ENCODE measurements around the gene CBFA2T2. TPM values are rescaled to one million over a fixed set of nuclear protein-coding genes. Genes with fewer than 3 reads are reported as not detected.
"Not testable (repeated sequence)": the region's sequence is repeated elsewhere in the genome, so short reads cannot be mapped to it uniquely, and the experiment has no call there.

The CBFA2T2 gene
- total RNA-seq, 1 donor from 2014 or later, result 14.1 TPM

DNA sequence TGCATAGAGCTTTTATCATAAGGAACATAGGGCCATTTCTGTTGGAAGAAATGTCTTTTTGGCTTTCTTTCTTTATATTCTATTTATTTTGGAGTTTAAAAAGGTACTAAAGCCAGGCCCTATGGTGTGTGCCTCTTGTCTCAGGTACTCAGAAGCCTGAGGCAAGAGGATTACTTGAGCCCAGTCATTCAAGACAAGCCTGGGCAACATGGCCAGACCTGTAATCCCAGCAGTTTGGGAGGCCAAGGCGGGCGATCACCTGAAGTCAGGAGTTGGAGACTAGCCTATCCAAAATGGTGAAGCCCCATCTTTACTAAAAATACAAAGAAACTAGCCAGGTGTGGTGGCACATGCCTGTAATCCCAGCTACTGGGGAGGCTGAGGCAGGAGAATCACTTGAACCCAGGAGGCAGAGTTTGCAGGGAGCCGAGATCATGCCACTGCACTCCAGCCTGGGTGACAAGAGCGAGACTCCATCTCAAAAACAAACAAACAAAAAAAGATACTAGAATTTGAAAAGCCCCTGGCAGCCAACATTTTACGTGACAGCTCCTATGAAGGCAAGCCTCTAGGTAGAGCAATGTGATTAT, 80.0 kb downstream of the CBFA2T2 start:
- intact Hi-C loops (cut with micrococcal nuclease), result no loop called here

DNA sequence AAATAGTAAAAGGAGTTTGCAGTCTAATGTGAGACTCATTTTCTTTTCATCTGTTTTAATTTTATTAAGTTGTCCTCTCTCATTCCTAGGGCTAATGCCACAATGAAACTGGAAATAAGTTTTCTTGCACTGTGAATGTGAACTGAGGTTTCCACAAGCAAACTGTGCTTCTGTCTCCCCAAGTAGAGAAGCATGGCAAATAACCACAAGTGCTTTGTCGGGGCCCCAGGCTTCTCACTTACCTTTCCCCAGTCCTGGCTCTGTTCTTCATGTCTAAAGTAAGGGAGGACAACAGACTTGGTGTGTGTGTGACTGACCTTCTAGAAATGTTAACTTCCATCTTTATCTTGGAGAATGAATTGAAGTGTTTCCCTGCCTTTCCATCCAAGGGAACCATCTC, 80.8 kb downstream of the CBFA2T2 start:
- intact Hi-C loops (cut with micrococcal nuclease), result no loop called here

DNA sequence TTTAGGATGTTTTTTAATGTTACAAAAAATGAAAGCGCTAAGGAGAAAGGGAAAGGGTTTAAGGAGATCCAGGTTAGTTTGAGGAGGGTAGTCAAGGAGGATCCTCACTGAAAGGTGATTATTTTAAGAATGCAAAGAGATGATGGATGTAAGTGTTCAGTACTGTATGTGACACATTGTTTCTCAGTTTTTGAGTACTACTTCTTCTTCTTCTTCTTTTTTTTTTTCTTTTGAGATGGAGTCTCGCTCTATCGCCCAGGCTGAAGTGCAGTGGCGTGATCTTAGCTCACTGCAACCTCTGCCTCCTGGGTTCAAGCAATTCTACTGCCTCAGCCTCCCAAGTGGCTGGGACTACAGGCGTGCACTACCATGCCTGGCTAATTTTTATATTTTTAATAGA, 83.4 kb downstream of the CBFA2T2 start:
- intact Hi-C loops (cut with micrococcal nuclease), result not testable (repeated sequence)

DNA sequence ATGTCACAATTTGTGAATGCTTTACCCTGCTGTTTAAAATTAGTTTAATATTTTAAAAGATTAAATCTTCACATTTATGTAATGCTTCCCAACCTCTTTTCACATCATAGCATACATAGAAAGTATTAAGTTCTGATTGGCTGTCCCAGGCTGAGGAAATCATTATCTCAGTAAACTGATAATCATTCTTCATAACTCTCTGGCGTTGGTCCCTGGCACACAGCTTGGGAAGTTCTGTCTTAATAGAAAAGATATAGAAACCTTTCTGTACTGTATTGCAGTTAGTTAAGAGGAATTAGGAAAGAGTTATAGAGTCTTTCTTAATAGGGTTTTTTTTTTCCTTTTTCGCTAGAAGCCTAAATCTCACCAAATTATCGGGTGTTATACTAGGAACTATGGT, 85.4 kb downstream of the CBFA2T2 start:
- intact Hi-C loops (cut with micrococcal nuclease), result no loop called here

DNA sequence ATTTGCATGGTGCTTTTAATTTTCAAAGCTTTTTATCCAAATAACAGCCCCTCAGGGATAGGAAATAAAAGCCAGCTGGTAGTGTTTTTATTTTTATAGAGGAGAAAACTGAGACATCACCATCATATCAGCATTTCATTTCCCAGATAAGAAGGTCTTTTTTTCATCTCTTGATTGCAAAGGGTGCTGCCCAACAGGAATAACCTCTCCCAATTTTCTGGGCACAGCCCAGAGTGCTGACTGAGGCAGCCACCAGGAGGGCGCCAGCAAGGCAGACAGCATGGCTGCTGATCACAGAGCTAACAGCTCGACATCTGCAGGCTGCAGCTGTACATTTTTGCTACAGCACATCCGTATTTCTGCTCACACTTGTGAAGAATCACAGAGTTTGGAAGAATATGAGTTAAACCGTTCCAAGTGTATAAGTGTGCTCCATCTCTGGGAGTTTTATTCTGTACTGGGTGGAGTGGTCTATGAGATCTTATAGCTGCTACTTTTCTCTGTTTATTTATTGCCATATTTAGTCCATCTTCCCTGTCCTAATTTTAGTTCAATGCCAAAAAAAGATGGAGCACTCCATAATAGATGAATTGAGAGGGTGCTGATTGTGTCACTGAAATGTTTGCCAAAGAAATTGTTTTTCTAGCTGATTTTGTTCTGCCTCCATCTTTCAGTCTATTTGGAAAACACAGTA, 86.7 kb downstream of the CBFA2T2 start:
- intact Hi-C loops (cut with micrococcal nuclease), result no loop called here

DNA sequence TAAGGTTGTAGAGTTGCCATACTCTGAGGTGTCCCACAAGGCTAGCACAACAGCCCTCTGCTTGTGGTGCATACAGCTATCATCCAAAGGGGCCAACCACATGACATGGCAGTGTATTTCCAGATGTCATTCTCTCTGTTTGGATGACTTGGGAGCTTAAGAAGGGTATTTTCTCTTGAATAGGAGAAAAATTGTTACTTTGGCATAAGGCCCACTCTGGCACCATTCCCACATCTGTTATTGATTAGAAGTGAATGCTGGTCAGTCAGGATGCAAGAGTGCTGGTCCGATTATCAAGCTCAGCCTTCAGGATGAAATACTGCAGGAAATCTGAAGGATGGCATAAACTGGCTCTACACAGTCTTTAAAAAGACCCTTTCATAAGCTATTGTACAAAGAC, 88.6 kb downstream of the CBFA2T2 start:
- intact Hi-C loops (cut with micrococcal nuclease), result no loop called here

DNA sequence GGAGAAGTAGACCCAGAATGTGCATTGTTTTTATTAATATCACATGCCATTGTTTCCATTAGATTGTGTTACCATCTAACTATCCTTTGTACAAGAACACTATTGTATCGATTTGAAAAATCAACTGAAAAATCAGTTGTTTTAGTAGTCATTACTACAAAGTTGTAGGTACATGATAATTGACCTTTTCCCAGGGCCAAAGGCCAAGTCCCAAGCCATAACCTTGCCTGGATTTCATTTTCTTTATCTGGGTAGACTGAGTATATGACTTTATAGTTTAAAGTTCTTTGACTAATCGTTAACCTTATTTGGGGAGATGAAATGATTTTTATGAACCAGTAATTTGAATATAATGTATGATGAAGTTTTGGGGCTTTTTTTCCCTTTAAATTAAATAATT, 93.2 kb downstream of the CBFA2T2 start:
- intact Hi-C loops (cut with micrococcal nuclease), result no loop called here

DNA sequence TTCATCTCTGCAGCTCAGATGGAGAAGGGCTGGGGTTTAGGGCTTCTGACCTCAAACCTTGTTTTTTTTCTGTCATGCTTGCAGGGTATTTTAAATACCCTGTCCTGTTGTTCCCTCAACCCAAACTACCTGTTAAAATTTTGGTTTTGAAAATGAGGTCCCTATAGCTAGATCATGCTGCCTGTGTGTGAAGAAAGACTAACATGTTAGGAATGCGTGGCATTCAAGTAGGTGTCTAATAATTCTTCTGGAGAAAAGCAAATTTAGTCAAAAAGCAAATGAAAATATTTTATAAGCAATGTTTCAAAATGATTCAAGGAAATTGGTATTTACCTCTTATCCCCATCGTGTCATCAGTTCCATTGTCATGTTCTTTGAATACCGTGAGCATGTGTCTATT, 95.1 kb downstream of the CBFA2T2 start:
- intact Hi-C loops (cut with micrococcal nuclease), result no loop called here

DNA sequence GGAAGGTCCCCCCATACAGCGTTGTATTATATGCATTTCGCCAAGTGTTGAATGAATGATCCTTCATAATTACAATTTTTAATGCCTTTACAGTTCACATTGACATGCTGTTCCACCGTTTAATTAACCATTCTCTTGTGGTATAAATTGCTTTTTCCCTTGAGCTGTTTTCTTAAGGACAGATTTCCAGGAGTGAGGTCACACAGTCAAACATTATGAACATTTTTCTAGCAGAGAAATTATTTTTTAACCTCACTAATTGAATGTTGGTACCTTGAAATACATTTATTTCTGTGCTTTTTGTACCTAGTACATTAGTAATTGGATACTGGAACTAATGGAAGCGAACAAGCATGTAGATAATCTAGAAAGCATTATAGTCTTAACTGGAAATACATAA, 95.5 kb downstream of the CBFA2T2 start:
- intact Hi-C loops (cut with micrococcal nuclease), result no loop called here

DNA sequence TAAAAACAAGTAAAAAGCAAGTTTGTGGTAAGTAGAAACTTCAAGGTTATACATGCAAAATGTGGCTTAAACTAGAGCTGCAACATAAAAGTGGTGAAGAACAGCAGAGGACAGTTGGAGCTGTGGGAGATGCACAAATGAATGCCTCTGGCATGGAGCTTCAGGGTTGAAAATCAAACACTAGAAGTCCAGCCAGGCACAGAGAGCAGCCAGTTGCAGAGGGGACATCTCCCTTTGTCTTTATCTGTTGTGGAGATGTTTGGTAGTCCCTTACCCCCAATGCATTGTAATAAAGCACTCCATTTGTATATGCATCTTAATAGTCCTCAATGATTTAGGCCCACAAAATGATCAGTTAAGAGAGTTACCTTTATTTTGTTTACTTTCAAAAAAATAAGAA, 99.2 kb downstream of the CBFA2T2 start:
- intact Hi-C loops (cut with micrococcal nuclease), result no loop called here

DNA sequence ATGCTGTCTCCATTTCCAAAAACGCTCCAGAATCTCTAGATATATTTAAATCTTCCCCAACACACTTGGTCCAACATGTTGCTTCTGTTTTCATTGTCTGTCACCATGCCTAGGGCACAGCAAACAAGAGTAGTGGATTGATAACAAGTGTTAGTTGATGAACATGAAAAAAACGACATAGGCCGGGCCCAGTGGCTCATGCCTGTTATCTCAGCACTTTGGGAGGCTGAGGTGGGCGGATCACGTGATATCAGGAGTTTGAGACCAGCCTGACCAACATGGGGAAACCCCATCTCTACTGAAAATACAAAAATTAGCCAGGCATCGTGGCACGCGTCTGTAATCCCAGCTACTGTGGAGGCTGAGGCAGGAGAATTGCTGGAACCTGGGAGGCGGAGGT, 102.0 kb downstream of the CBFA2T2 start:
- intact Hi-C loops (cut with micrococcal nuclease), result not testable (repeated sequence)

DNA sequence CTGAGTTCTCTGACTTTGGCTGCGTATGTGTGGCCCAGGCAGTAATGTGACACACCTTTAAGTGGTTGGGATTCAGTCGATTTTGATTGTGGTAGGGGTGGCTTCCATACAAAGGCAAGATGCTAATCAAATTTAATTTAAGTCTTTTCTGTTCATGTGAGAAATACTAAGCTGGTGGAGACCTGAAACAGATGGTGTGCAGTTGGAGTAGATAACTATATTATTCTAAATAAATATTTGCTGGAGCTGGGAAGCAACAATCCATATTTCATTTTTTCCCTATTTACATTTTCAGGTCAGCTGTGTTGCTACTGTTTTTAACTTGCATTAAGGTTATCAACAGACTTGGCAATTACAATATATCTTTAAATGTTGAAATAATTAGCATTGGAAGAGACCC, 104.8 kb downstream of the CBFA2T2 start:
- intact Hi-C loops (cut with micrococcal nuclease), result no loop called here

DNA sequence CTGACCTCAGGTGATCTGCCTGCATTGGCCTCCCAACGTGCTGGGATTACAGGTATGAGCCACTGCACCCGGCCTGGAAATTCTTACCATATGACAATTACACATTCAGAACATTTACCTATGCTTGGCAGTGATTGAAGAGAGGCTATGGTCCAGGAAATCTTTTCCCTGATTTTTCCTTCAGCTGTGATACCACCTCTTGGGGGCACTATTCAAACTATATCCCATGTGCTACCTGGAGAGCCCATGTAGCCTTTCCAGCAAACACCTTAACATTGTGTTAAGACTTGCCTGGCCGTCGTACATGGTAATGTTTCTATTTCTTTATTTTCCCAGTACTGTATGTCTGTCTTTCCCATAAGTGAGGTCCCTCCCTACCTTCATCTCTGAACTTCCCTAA, 110.5 kb downstream of the CBFA2T2 start:
- intact Hi-C loops (cut with micrococcal nuclease), result no loop called here

DNA sequence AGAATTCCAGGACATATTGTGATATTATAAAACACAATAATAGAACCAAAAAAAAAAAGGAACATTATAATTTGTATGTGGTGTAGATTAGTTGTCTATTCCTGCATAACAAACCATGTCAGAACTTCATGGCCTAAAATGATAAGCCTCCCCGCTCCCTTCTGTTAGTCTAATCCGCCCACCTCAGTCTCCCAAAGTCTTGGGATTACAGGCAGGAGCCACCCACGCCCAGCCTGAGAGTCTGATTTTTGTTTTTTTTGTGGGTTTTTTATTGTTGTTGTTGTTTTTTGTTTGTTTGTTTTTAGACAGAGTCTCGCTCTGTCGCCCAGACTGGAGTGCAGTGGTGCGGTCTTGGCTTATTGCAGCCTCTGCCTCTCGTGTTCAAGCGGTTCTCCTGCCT, 111.1 kb downstream of the CBFA2T2 start:
- intact Hi-C loops (cut with micrococcal nuclease), result no loop called here

DNA sequence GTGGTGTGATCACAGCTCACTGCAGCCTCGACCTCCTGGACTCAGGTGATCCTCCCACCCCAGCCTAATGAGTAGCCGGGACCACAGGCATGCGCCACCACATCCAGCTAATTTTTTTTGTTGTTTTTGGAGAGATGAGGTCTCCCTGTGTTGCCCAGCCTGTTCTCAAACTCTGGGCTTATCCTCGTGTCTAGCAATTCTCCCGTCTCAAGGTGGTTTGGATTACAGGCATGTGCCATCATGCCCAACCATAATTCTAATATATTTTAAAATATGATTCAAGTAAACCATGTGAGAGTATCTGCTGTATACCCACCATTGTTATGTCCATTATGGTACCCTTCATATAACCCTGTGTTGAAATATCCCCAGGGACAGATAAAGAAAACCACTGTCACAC, 112.0 kb downstream of the CBFA2T2 start:
- intact Hi-C loops (cut with micrococcal nuclease), result no loop called here

DNA sequence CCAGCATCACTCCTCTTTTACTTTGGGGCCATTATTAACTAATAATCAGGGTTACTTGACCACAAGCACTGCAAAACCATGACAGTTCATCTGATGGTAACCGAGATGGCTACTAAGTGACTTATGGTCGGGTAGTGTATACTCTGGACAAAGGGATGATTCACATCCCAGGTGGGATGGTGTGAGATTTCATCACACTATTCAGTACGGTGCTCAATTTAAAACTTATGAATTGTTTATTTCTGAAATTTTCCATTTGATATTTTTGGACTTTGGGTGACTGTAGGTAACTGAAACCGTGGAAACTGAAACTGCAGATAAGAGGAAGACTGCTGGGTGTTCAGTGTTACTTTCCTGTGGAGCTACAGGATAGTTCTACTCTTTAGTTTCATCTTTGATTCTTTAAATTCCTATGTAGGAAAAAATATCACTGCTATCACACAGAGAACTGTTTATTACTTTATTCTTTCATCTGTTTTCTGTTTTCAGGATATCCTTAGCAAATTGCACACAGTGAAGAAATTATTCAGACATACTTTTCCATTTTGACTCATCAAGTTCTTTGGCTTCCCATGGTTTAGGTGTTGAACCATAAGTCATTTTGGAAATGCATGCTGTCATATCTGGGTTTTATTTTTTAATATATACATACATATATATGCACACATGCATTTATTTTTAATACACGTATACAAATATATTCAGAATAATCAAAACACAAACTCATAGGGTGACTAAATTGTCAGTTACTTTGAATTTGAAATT, 113.1 kb downstream of the CBFA2T2 start:
- intact Hi-C loops (cut with micrococcal nuclease), result no loop called here

DNA sequence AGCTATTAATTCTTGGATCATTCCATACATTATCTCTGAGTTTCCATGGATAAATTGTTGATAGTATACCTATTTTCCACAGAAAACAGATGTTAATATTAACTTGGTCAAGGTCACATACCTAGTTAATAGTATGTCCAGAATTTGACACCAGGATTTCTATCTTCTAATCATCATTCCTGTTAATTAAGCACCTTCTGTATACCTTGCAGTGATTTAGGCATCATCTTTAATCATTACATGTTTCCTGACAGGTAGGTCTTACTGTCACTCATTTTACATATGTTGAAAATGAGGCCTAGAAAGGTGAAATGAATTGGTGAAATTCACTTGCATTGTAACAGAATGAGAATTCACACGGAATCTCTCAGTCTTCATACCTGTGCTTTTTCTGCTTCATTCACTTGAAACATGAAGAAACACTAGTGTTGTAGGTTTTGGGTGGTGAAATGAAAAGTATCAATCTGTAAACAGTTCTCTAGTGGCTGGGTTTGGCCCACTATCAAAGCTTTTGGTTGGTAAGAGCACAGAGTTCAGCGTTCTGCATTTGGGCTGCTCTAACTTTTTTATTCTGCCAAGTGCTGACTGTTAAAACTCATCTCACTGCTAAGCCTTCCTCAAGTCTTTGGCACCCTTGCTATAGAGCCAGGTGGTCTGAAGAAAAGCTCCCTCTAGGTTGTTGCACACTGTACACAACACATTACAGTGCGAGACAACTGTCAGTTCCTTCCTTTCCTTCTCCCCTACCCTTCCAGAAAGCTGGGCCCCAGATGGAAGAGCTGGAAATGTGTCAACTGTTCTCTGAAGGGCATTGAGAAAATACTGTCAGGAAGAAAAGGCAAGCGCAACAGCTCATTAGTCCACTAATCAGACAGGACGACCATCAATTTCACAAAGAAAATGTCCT, 114.4 kb downstream of the CBFA2T2 start:
- intact Hi-C loops (cut with micrococcal nuclease), result no loop called here

DNA sequence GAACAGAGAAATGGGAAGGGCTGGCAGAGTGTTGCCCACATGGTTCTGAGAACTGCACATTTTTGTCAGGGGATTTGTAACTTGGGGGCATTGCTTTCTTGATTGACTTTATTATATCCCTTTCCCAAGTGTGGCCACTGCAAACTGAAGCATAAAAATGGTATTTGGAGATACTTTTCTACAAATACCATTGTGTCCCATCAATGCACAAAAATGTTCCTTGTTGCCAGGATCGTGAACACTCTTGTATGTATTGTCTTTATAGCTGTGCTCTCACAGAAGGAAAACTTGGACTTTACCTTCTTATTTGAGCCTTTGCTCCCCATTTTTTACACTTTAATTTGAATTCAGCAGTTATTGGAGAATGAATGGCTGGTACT, 115.1 kb downstream of the CBFA2T2 start:
- intact Hi-C loops (cut with micrococcal nuclease), result no loop called here

DNA sequence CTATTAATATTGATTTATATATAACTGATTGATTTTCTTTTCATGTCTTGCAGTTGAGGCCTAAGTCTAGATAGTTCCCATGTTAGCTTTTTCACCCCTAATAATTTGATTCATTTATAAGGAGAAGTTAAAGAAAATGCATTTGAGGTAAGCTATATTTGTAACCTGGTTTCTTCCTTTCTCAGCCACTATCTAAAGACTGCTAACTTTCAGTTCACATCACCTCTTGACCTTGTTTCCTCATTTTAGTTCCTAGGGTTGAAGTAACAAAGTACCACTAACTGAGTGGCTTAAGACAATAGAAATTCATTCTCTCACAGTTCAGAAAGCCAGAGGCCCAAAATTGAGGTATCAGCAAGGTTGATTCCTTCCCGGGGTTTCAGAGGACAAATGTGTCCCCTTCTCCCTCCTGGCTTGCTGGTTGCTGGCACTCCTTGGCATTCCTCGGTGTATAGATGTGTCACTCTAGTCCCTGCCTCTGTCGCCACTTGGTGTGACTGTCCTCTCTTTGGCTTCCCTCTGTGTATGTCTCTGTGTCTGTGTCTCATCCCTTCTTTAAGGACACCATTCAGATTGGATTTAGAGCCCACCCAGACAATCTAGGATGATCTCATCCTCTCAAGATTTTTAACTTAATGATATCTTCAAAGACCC, 116.3 kb downstream of the CBFA2T2 start:
- intact Hi-C loops (cut with micrococcal nuclease), result no loop called here

DNA sequence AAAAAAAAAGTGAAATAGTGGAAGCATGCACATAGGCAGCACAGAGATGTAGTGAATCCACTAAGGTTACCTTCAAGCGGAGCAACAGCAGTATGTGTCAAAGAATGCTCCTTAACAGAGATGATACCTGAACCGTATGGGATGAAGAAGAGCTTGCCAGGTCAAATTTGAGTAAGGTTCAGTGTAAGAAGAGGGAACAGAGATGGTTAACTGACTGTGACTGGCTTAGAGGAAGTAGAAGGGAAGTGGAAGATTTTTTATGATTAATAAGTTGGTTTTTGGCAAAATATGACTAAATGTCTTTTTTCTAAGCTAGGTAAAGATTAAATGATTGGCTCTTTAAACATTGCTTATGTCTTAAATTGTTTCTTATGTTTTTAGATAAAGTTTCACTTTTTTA, 119.6 kb downstream of the CBFA2T2 start:
- intact Hi-C loops (cut with micrococcal nuclease), result no loop called here

DNA sequence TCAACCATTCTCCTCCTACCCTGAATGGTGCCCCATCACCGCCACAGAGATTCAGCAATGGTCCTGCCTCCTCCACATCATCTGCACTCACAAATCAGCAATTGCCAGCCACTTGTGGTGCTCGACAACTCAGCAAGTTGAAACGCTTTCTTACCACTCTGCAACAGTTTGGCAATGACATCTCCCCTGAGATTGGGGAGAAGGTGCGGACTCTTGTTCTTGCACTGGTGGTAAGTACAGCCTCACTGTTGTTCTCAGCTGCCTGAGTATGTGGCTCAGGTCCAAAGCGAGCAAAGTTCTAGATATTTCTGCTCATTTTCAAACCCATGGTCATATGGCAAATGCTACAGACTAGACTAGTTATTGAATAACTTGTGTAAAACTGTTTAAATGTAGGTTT, 121.2 kb downstream of the CBFA2T2 start:
- intact Hi-C loops (cut with micrococcal nuclease), result no loop called here
